OCI-LY7 (cell line): ENCODE results near the gene SYK. TPM values are rescaled to one million over a fixed set of nuclear protein-coding genes. Genes with fewer than 3 reads are reported as not detected.

Experiments
- BruUV-seq: library from RNA; stranded (reverse); fragments of 400-500 nt; replicated peaks from 2 replicates; lab custom pipeline; 2021; lab: Mats Ljungman, UMichigan
- CTCF ChIA-PET: fragments of 300-600 bp; sonication (Branson Sonifier 250); formaldehyde crosslinking; loops from one replicate; lab custom pipeline; 2022; ENCODE audit warnings: antibody characterized with exemption; ENCODE audit not compliant: unreplicated experiment; lab: Charles Lee
- POLR2A ChIA-PET: fragments of 300-600 bp; sonication (Branson Sonifier 250); formaldehyde crosslinking; loops from one replicate; lab custom pipeline; 2022; ENCODE audit warnings: antibody characterized with exemption; lab: Charles Lee
- DNase-seq: peaks from one replicate; pipeline ENCODE4 v3.0.0-alpha.2; 2015; ENCODE audit warnings: low spot score
- H2AFZ ChIP-seq: fragments of 200-600 bp; sonication (generic), shearing (Covaris generic); 2 replicates; pipeline ENCODE4 v1.6.1; 2014; ENCODE audit warnings: mild to moderate bottlenecking, antibody characterized with exemption, low read length, moderate library complexity
- H3K27ac ChIP-seq: fragments of 200-600 bp; sonication (generic); 2 replicates; pipeline ENCODE4 v1.5.1; 2014; ENCODE audit warnings: mixed run types, low read depth, mild to moderate bottlenecking, moderate library complexity, low read length, inconsistent platforms; ENCODE audit not compliant: poor library complexity, severe bottlenecking
- H3K36me3 ChIP-seq: fragments of 200-600 bp; sonication (generic); 2 replicates; pipeline ENCODE4 v1.6.1; 2014; ENCODE audit warnings: mild to moderate bottlenecking, antibody characterized with exemption, low read length, moderate library complexity, mixed read lengths; ENCODE audit not compliant: insufficient read depth
- H3K4me1 ChIP-seq: fragments of 200-600 bp; sonication (generic); 2 replicates; pipeline ENCODE4 v1.5.1; 2014; ENCODE audit warnings: mild to moderate bottlenecking, low read length; ENCODE audit not compliant: insufficient read depth, poor library complexity, severe bottlenecking
- H3K4me2 ChIP-seq: fragments of 200-600 bp; sonication (generic); 2 replicates; pipeline ENCODE4 v1.6.1; 2014; ENCODE audit warnings: mild to moderate bottlenecking, low read length
- H3K4me3 ChIP-seq: fragments of 200-600 bp; sonication (generic); 2 replicates; pipeline ENCODE4 v1.5.1; 2014; ENCODE audit warnings: mild to moderate bottlenecking, low read depth, low read length; ENCODE audit not compliant: poor library complexity, severe bottlenecking
- H3K79me2 ChIP-seq: fragments of 200-600 bp; sonication (generic); 2 replicates; pipeline ENCODE4 v1.6.1; 2016; ENCODE audit warnings: low read depth, mild to moderate bottlenecking, low read length, moderate library complexity, mixed read lengths; ENCODE audit not compliant: insufficient read depth
- H3K9me2 ChIP-seq: fragments of 200-600 bp; sonication (generic); 2 replicates; pipeline ENCODE4 v1.6.1; 2016; ENCODE audit warnings: mild to moderate bottlenecking, low read length, mixed read lengths; ENCODE audit not compliant: insufficient read depth
- H3K9me3 ChIP-seq: fragments of 200-600 bp; sonication (generic); 2 replicates; pipeline ENCODE4 v1.6.1; 2014; ENCODE audit warnings: mild to moderate bottlenecking, mixed run types, low read length, mixed read lengths
- H4K20me1 ChIP-seq: fragments of 200-600 bp; sonication (generic); 2 replicates; pipeline ENCODE4 v1.6.1; 2014; ENCODE audit warnings: mild to moderate bottlenecking, antibody characterized with exemption, low read length, moderate library complexity, mixed read lengths; ENCODE audit not compliant: insufficient read depth
- EZH2phosphoT487 ChIP-seq: fragments of 200-600 bp; sonication (generic); IDR thresholded peaks from 2 replicates; pipeline ENCODE4 v1.6.1; 2018; ENCODE audit warnings: low read depth, borderline replicate concordance, mild to moderate bottlenecking, mixed run types, antibody characterized with exemption, low read length, moderate library complexity, mixed read lengths
- intact Hi-C: fragments of 100-400 bp; cut with micrococcal nuclease; formaldehyde crosslinking; loops from one replicate; pipeline ENCODE4 v1.10.0; 2022; ENCODE audit not compliant: unreplicated experiment
- total RNA-seq, 2 experiments: library from RNA; depleted of rRNA in 1 of 2; stranded (reverse); fragments of >200 nt in 1 of 2; shearing (Covaris generic) in 1 of 2; gene quantifications; 2 replicates each; pipeline ENCODE4 v1.2.3, GENCODE V29; 2014 to 2022
- TF ChIP-seq, protein P1 (sequence below): fragments of 200-600 bp; sonication (generic); conservative IDR thresholded peaks from 2 replicates; pipeline ENCODE4 v1.5.1; 2014; ENCODE audit warnings: mild to moderate bottlenecking, antibody characterized with exemption, low read length, moderate library complexity, mixed read lengths

The SYK gene
- total RNA-seq, 2 experiments from 2014 or later, result 112 to 175 TPM

DNA sequence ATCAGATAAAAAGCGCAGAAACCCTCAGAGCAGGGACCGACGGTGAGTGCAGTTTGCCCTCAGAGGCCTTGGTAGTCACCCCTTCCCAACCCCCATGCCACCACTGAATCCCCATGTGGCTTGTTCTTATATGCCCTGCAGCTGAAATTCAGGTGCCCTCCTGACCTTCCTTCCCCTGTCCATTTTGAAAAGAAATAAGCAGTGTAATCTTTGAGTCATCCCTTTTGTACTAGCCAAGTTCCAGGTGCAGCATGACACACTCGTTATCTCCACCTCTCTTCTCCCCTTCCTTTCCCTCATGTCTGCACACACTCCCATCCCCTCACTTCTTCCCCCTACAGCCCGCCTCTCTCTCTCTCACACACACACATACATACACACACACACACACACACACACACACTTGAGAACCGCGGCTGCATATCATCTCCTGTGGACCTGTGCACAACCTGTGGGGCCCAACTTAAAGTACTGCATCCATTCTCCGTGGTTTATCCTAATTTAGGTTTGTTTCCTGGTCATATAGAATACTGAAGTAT, 53.1 kb downstream of the SYK start:
- POLR2A ChIA-PET, result no interaction called here
- H3K4me1 ChIP-seq, result no peaks in the 10 kb centered on the region
- no peak overlapping the region for H3K27ac ChIP-seq
- H3K4me2 ChIP-seq, result no peak overlapping the region
- H3K79me2 ChIP-seq, result no peaks in the 10 kb centered on the region
- H3K9me3 ChIP-seq, result no peaks in the 10 kb centered on the region
- CTCF ChIA-PET, result no interaction called here
- intact Hi-C loops, result no loop called here
- no TSS peak for BruUV-seq
- no peaks in the 10 kb centered on the region for H3K9me2 ChIP-seq
- DNase-seq, result no peak
- H2AFZ ChIP-seq, result no peak overlapping the region
- peaks cover 88% of the 10 kb centered on the region for H3K36me3 ChIP-seq
- no peak for TF ChIP-seq EZH2phosphoT487
- TF ChIP-seq, protein P1, sequence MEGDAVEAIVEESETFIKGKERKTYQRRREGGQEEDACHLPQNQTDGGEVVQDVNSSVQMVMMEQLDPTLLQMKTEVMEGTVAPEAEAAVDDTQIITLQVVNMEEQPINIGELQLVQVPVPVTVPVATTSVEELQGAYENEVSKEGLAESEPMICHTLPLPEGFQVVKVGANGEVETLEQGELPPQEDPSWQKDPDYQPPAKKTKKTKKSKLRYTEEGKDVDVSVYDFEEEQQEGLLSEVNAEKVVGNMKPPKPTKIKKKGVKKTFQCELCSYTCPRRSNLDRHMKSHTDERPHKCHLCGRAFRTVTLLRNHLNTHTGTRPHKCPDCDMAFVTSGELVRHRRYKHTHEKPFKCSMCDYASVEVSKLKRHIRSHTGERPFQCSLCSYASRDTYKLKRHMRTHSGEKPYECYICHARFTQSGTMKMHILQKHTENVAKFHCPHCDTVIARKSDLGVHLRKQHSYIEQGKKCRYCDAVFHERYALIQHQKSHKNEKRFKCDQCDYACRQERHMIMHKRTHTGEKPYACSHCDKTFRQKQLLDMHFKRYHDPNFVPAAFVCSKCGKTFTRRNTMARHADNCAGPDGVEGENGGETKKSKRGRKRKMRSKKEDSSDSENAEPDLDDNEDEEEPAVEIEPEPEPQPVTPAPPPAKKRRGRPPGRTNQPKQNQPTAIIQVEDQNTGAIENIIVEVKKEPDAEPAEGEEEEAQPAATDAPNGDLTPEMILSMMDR, result no peak
- H4K20me1 ChIP-seq, result peaks cover 6% of the 10 kb centered on the region
- no peak overlapping the region for H3K4me3 ChIP-seq

- POLR2A ChIA-PET, result no interaction called here
- no peaks in the 10 kb centered on the region for H3K4me1 ChIP-seq
- TF ChIP-seq, protein P1, result no peak
- no peak for TF ChIP-seq EZH2phosphoT487
- intact Hi-C loops, result no loop called here
- H3K9me2 ChIP-seq, result no peaks in the 10 kb centered on the region
- no peak overlapping the region for H2AFZ ChIP-seq
- DNase-seq, result no peak
- no peak overlapping the region for H3K27ac ChIP-seq
- H3K4me3 ChIP-seq, result no peak overlapping the region
- CTCF ChIA-PET, result no interaction called here
- H3K79me2 ChIP-seq, result no peaks in the 10 kb centered on the region
- H4K20me1 ChIP-seq, result peaks cover 6% of the 10 kb centered on the region
- no peak overlapping the region for H3K4me2 ChIP-seq
- H3K9me3 ChIP-seq, result no peaks in the 10 kb centered on the region
- no TSS peak for BruUV-seq
- peaks cover 90% of the 10 kb centered on the region for H3K36me3 ChIP-seq
Measured at GRCh38 chr9:90855208-90855902, 53.7 kb downstream of the SYK start.

- peaks cover 93% of the 10 kb centered on the region for H3K36me3 ChIP-seq
- H3K4me1 ChIP-seq, result no peaks in the 10 kb centered on the region
- peaks cover 6% of the 10 kb centered on the region for H4K20me1 ChIP-seq
- no peaks in the 10 kb centered on the region for H3K79me2 ChIP-seq
- H3K27ac ChIP-seq, result no peak overlapping the region
- POLR2A ChIA-PET, result interaction anchor here (0.7 kb wide), 1 partner anchor 49 kb away, joined by 3 read pairs; no protein-coding TSS in a partner anchor
- CTCF ChIA-PET, result no interaction called here
- no peak overlapping the region for H3K4me3 ChIP-seq
- BruUV-seq, result TSS peak; percentile 13
- no peak for DNase-seq
- no peak overlapping the region for H3K4me2 ChIP-seq
- intact Hi-C loops, result no loop called here
- no peaks in the 10 kb centered on the region for H3K9me2 ChIP-seq
- no peak overlapping the region for H2AFZ ChIP-seq
- H3K9me3 ChIP-seq, result no peaks in the 10 kb centered on the region
- no peak for TF ChIP-seq EZH2phosphoT487
- TF ChIP-seq, protein P1, result no peak
Measured at GRCh38 chr9:90857091-90857490, 55.5 kb downstream of the SYK start.
